ENCODE results near the gene PCDH19. TPM values are rescaled to one million over a fixed set of nuclear protein-coding genes. Genes with fewer than 3 reads are reported as not detected.
A peak's percentile ranks its signal among the peaks of the same experiment; 100 is the strongest.

PCDH19 gene
- total RNA-seq, 1 donor from 2014 or later: 0.27 TPM

DNA sequence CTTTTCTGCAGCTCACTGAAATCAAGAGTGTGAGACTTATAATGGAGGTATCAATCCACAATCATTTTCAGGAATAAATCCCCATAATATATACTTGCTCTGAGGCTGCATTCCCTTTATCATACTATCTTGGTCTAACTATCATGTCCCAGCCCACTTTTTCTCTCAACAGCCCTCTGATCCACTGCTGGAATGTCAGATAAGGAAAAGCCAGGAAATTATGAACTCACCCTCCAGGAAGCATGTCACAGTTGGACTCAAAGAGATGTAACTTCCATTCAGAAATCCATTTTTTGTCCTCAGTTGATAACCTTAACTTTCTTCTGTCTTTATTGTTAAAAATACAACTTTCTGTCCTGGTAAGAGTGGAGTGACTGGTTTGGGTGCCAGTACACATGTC lies 144.9 kb downstream of the PCDH19 start:
- TF ChIP-seq, protein P1, sequence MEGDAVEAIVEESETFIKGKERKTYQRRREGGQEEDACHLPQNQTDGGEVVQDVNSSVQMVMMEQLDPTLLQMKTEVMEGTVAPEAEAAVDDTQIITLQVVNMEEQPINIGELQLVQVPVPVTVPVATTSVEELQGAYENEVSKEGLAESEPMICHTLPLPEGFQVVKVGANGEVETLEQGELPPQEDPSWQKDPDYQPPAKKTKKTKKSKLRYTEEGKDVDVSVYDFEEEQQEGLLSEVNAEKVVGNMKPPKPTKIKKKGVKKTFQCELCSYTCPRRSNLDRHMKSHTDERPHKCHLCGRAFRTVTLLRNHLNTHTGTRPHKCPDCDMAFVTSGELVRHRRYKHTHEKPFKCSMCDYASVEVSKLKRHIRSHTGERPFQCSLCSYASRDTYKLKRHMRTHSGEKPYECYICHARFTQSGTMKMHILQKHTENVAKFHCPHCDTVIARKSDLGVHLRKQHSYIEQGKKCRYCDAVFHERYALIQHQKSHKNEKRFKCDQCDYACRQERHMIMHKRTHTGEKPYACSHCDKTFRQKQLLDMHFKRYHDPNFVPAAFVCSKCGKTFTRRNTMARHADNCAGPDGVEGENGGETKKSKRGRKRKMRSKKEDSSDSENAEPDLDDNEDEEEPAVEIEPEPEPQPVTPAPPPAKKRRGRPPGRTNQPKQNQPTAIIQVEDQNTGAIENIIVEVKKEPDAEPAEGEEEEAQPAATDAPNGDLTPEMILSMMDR (IDR thresholded peaks at IDR 0.05): no peak
- DNase-seq: no peak

DNA sequence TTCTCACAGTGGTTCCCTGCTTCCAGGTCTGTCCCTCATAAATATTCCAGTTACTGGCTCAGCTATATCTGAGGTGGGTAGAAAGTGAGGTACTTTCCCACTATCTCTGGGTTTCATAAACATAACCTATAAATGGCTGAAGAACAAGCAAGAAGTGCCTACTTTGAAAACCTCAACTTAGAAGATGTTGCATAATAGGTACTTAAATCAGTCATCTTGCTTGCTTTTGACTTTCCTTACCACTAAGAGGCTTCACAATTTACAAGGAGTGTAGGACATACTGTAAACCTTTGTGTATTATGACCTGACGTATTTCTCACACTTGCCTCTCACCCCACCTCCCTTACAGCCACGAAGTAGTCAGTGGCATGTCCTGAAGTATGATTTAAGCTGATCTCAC lies 145.9 kb downstream of the PCDH19 start:
- Histone ChIP-seq H3K27me3 (ENCODE audit: low read depth) (no peaks in the 10 kb centered on the region), H3K9me3 (no peaks in the 10 kb centered on the region), H3K4me3 (no peak overlapping the region), H3K36me3 (no peaks in the 10 kb centered on the region), H3K4me1 (no peaks in the 10 kb centered on the region), H3K27ac (no peak overlapping the region)
- peak; percentile 54 to 59 for ATAC-seq
- intact Hi-C loops (cut with DNase I): no loop called here
- DNase-seq: no peak
- TF ChIP-seq, protein P1 (IDR thresholded peaks at IDR 0.05): no peak

More for the DNA sequence above, 144.9 kb downstream of the PCDH19 start:
- no peak for ATAC-seq
- no peak overlapping the region for H3K4me3 ChIP-seq
- H3K4me1 ChIP-seq: no peaks in the 10 kb centered on the region
- intact Hi-C loops (cut with DNase I): no loop called here
- H3K27me3 ChIP-seq (ENCODE audit: low read depth): no peaks in the 10 kb centered on the region
- H3K9me3 ChIP-seq: no peaks in the 10 kb centered on the region
- no peak overlapping the region for H3K27ac ChIP-seq
- H3K36me3 ChIP-seq: no peaks in the 10 kb centered on the region

DNA sequence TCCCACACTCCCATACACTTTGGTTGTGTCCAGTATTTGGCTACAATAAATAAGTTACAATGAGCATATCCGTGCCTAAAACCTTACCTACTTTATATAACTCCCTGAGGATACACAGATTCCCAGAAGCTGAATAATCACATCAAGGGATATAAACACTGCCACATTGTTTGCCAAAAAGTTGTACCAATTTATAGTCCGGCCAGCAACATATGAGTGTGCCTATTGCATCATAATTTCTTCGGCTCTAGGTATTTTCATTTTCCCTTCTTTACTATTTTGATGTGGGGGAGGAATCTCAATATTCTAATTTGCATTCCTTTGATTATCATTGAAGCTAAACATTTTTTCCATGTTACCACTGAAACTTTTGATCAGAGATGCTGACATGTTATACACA lies 146.4 kb downstream of the PCDH19 start:
- DNase-seq (no peak), ATAC-seq (no peak)
- Histone ChIP-seq H3K27ac (no peak overlapping the region), H3K4me3 (no peak overlapping the region), H3K9me3 (no peaks in the 10 kb centered on the region), H3K36me3 (no peaks in the 10 kb centered on the region), H3K27me3 (ENCODE audit: low read depth) (no peaks in the 10 kb centered on the region), H3K4me1 (no peaks in the 10 kb centered on the region)
- TF ChIP-seq, protein P1 (IDR thresholded peaks at IDR 0.05): no peak
- intact Hi-C loops (cut with DNase I): no loop called here

DNA sequence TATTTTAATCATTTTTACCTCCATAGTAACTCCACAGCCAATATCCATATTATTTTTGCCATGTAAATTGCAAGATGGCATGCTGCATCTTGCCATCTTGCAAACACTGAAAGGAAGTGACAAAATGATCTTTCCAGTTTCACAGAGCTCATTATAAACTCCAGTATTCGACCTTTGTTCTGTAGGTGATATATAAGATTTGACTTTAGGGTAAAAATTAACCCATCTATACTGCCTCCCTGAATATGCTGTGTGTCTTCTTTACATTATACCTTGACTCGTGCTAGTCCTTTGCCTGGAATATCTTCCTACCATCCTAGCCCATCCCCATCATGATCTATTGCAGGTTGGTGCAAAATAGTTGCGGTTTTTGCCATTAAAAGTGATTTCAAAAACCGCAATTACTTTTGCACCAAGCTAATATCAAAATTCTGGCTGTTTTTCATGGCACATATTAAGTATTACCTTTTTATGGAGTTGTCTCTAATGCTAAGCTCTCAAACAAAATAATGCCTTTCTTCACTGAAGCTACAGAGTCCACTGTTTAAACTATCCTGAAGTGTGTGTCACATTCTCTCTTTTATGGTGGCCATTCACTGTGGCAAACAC lies 161.1 kb downstream of the PCDH19 start:
- Histone ChIP-seq H3K4me1 (no peaks in the 10 kb centered on the region), H3K4me3 (no peak overlapping the region), H3K36me3 (no peaks in the 10 kb centered on the region), H3K27ac (no peak overlapping the region), H3K9me3 (no peaks in the 10 kb centered on the region), H3K27me3 (ENCODE audit: low read depth) (no peaks in the 10 kb centered on the region)
- DNase-seq (no peak), ATAC-seq (no peak)
- TF ChIP-seq, protein P1 (IDR thresholded peaks at IDR 0.05): no peak
- intact Hi-C loops (cut with DNase I): no loop called here

DNA sequence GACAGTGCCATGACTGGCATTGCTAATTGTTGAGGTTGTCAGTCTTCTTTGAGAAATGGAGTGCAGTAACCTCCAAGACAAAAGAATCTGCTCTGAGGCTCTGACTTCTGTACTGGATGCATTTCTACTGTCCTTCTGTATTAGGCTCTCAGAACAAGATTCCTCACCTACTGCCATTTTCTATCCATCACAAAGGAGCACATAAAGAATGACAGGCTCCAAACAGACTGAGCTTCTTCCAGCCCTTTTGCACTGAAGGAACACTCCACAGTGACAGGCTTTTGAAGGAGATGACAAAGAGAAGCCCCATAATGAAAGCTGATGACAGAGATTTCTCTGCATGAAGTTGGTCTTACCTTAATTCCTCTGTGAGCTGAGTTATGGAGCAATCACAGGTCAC lies 162.2 kb downstream of the PCDH19 start:
- no peaks in the 10 kb centered on the region for H3K27me3 ChIP-seq (ENCODE audit: low read depth)
- no peaks in the 10 kb centered on the region for H3K36me3 ChIP-seq
- H3K27ac ChIP-seq: no peak overlapping the region
- no peaks in the 10 kb centered on the region for H3K9me3 ChIP-seq
- no peak overlapping the region for H3K4me3 ChIP-seq
- intact Hi-C loops (cut with DNase I): no loop called here
- ATAC-seq (no peak), DNase-seq (no peak)
- no peaks in the 10 kb centered on the region for H3K4me1 ChIP-seq
- TF ChIP-seq, protein P1 (IDR thresholded peaks at IDR 0.05): no peak
